Activated B cell treated with CpG ODN at 0.5 μM for 24 hours (primary cell): ENCODE data around the gene TMEM147. TPM values are rescaled to one million over a fixed set of nuclear protein-coding genes. Genes with fewer than 3 reads are reported as not detected.

ENCODE experiments used
- ATAC-seq: fragments of 200-7000 bp; cut with Tn5 transposase; one replicate; pipeline ENCODE4 v1.10.0; 2021; ENCODE audit warnings: low read depth, mild to moderate bottlenecking, moderate library complexity
- CTCF ChIA-PET: fragments of 350-600 bp; sonication (Branson Sonifier 250); formaldehyde crosslinking; loops from one replicate; lab custom pipeline; 2021; ENCODE audit warnings: antibody characterized with exemption; lab: Charles Lee
- POLR2A ChIA-PET: fragments of 350-600 bp; sonication (Branson Sonifier 250); formaldehyde crosslinking; loops from one replicate; lab custom pipeline; 2021; ENCODE audit warnings: antibody characterized with exemption; lab: Charles Lee
- DNase-seq: peaks from one replicate; pipeline ENCODE4 v3.0.0; 2022
- H3K27ac Mint-ChIP-seq: one replicate; pipeline ENCODE4 v1.8.0; 2020; ENCODE audit warnings: mixed read lengths
- H3K27me3 Mint-ChIP-seq: one replicate; pipeline ENCODE4 v1.8.0; 2021; ENCODE audit warnings: mixed read lengths
- H3K36me3 Mint-ChIP-seq: one replicate; pipeline ENCODE4 v1.8.0; 2021; ENCODE audit warnings: low read depth, mixed read lengths
- H3K4me1 Mint-ChIP-seq: one replicate; pipeline ENCODE4 v1.8.0; 2021; ENCODE audit warnings: mixed read lengths
- H3K4me3 Mint-ChIP-seq: one replicate; pipeline ENCODE4 v1.8.0; 2020; ENCODE audit warnings: mild to moderate bottlenecking, mixed read lengths
- H3K9me3 Mint-ChIP-seq: one replicate; pipeline ENCODE4 v1.8.0; 2020; ENCODE audit warnings: mixed read lengths
- intact Hi-C: fragments of 100-400 bp; cut with micrococcal nuclease; formaldehyde crosslinking; loops from one replicate; pipeline ENCODE4 v1.15.1; 2024
- total RNA-seq: library from RNA; stranded (reverse); gene quantifications from 2 replicates; pipeline ENCODE4 v1.2.3, GENCODE V29; 2022
- TF ChIP-seq, protein P1 (sequence below): fragments of 200-600 bp; IDR thresholded peaks from one replicate; pipeline ENCODE4 v1.8.0; 2022; ENCODE audit warnings: antibody characterized with exemption, mild to moderate bottlenecking

Gene TMEM147
- total RNA-seq, 1 donor from 2014 or later, result 46.9 TPM

DNA sequence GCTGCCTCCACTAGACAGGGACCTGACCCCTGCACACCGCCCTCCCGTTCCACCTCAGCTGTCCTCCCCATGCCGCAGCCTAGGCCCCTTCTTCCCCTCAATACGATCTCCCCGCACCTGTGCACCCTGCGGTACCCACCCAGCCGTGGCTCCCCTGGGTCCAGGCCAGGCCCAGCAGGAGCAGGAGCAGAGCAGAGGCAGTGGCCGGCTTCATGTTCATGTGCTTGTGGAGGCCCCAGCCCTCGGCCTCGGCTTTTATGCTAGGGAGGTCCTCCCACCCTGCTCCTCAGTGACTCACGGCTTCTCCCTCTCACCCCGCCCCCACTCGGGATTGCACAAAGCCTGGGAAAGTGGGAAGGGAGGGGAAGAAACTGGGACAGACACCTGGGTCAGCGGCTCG lies 43.7 kb upstream of the TMEM147 start:
- Mint-ChIP-seq H3K4me3 (no peak overlapping the region), H3K27ac (no peak overlapping the region), H3K9me3 (no peaks in the 10 kb centered on the region), H3K27me3 (peaks cover 26% of the 10 kb centered on the region), H3K4me1 (no peaks in the 10 kb centered on the region), H3K36me3 (no peaks in the 10 kb centered on the region)
- ATAC-seq (no peak), DNase-seq (no peak)
- POLR2A ChIA-PET, result no interaction called here
- TF ChIP-seq, protein P1, sequence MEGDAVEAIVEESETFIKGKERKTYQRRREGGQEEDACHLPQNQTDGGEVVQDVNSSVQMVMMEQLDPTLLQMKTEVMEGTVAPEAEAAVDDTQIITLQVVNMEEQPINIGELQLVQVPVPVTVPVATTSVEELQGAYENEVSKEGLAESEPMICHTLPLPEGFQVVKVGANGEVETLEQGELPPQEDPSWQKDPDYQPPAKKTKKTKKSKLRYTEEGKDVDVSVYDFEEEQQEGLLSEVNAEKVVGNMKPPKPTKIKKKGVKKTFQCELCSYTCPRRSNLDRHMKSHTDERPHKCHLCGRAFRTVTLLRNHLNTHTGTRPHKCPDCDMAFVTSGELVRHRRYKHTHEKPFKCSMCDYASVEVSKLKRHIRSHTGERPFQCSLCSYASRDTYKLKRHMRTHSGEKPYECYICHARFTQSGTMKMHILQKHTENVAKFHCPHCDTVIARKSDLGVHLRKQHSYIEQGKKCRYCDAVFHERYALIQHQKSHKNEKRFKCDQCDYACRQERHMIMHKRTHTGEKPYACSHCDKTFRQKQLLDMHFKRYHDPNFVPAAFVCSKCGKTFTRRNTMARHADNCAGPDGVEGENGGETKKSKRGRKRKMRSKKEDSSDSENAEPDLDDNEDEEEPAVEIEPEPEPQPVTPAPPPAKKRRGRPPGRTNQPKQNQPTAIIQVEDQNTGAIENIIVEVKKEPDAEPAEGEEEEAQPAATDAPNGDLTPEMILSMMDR, result no peak
- CTCF ChIA-PET, result no interaction called here
- intact Hi-C loops, result no loop called here

- Mint-ChIP-seq H3K9me3 (no peaks in the 10 kb centered on the region), H3K4me1 (no peaks in the 10 kb centered on the region), H3K27me3 (peaks cover 35% of the 10 kb centered on the region), H3K36me3 (no peaks in the 10 kb centered on the region), H3K4me3 (no peak overlapping the region), H3K27ac (no peak overlapping the region)
- intact Hi-C loops, result no loop called here
- ChIA-PET CTCF (no interaction called here), POLR2A (interaction anchor here (0.6 kb wide), 1 partner anchor 71 kb away, joined by 17 read pairs; no protein-coding TSS in a partner anchor)
- DNase-seq, result no peak
- no peak for ATAC-seq
- TF ChIP-seq, protein P1, result no peak
Observed at GRCh38 chr19:35502751-35503150, 42.7 kb upstream of the TMEM147 start.

- H3K4me3 Mint-ChIP-seq, result no peak overlapping the region
- TF ChIP-seq, protein P1, result no peak
- ChIA-PET CTCF (interaction anchor here (1.0 kb wide), 1 partner anchor 11 kb away, joined by 3 read pairs; no protein-coding TSS in a partner anchor), POLR2A (no interaction called here)
- no peak overlapping the region for H3K27ac Mint-ChIP-seq
- peaks cover 17% of the 10 kb centered on the region for H3K4me1 Mint-ChIP-seq
- H3K27me3 Mint-ChIP-seq, result peaks cover 45% of the 10 kb centered on the region
- ATAC-seq, result no peak
- intact Hi-C loops, result no loop called here
- DNase-seq, result no peak
- H3K36me3 Mint-ChIP-seq, result no peaks in the 10 kb centered on the region
- H3K9me3 Mint-ChIP-seq, result no peaks in the 10 kb centered on the region
Observed at GRCh38 chr19:35506011-35506410, 39.4 kb upstream of the TMEM147 start.

GRCh38 chr19:35507561-35507960 lies 37.9 kb upstream of the TMEM147 start:
- H3K36me3 Mint-ChIP-seq, result no peaks in the 10 kb centered on the region
- peaks cover 49% of the 10 kb centered on the region for H3K27me3 Mint-ChIP-seq
- H3K27ac Mint-ChIP-seq, result no peak overlapping the region
- no peak overlapping the region for H3K4me3 Mint-ChIP-seq
- CTCF ChIA-PET, result interaction anchor here (0.9 kb wide), 1 partner anchor 13 kb away, joined by 3 read pairs; no protein-coding TSS in a partner anchor
- TF ChIP-seq, protein P1, result no peak
- ATAC-seq (no peak), DNase-seq (no peak)
- no peaks in the 10 kb centered on the region for H3K9me3 Mint-ChIP-seq
- peaks cover 17% of the 10 kb centered on the region for H3K4me1 Mint-ChIP-seq
- POLR2A ChIA-PET, result no interaction called here
- intact Hi-C loops, result no loop called here

- no peaks in the 10 kb centered on the region for H3K9me3 Mint-ChIP-seq
- TF ChIP-seq, protein P1, result no peak
- POLR2A ChIA-PET, result no interaction called here
- DNase-seq, result no peak
- H3K4me1 Mint-ChIP-seq, result peaks cover 17% of the 10 kb centered on the region
- H3K27ac Mint-ChIP-seq, result no peak overlapping the region
- intact Hi-C loops, result no loop called here
- ATAC-seq, result no peak
- CTCF ChIA-PET, result interaction anchor here (0.9 kb wide), 1 partner anchor 13 kb away, joined by 3 read pairs; no protein-coding TSS in a partner anchor
- no peaks in the 10 kb centered on the region for H3K36me3 Mint-ChIP-seq
- peaks cover 50% of the 10 kb centered on the region for H3K27me3 Mint-ChIP-seq
- no peak overlapping the region for H3K4me3 Mint-ChIP-seq
Observed at GRCh38 chr19:35508129-35508528, 37.3 kb upstream of the TMEM147 start.
